Uterus (tissue), 4 donors: Measurements from ENCODE around the gene GIMAP1. TPM values are rescaled to one million over a fixed set of nuclear protein-coding genes. Genes with fewer than 3 reads are reported as not detected.

ENCODE experiments used
- DNase-seq, 2 donors: peaks; one replicate each; pipeline ENCODE4 v3.0.0-alpha.2; 2019 to 2020
- H3K27ac ChIP-seq, 2 donors: fragments of 200-600 bp; sonication (generic); 1 replicate in 1 of 2; 2 replicates in 1 of 2; pipeline ENCODE4 v1.5.1; 2016 to 2018
- H3K27me3 ChIP-seq, 2 donors: fragments of 200-600 bp; sonication (generic); one replicate each; pipeline ENCODE4 v1.5.1; 2018 to 2019; ENCODE audit warnings: control low read depth in 1 of 2
- H3K36me3 ChIP-seq, 2 donors: fragments of 200-600 bp; sonication (generic); one replicate each; pipeline ENCODE4 v1.5.1; 2019; ENCODE audit warnings: control low read depth in 1 of 2
- H3K4me1 ChIP-seq, 2 donors: fragments of 200-600 bp; sonication (generic); one replicate each; pipeline ENCODE4 v1.5.1; 2018 to 2019; ENCODE audit warnings: control low read depth in 1 of 2
- H3K4me3 ChIP-seq, 2 donors: fragments of 200-600 bp; sonication (generic); 1 replicate in 1 of 2; 2 replicates in 1 of 2; pipeline ENCODE4 v1.5.1; 2018 to 2019; ENCODE audit warnings: mild to moderate bottlenecking in 1 of 2
- H3K9me3 ChIP-seq, 2 donors: fragments of 200-600 bp; sonication (generic); one replicate each; pipeline ENCODE4 v1.5.1; 2019; ENCODE audit warnings: control low read depth in 1 of 2
- CTCF ChIP-seq, 4 experiments: fragments of 200-600 bp in 2 of 4; fragments of 450-650 bp in 2 of 4; sonication (generic) in 2 of 4; IDR thresholded peaks; one replicate each; pipeline ENCODE4 v1.5.1; 2016 to 2019; ENCODE audit warnings: antibody characterized with exemption in 4 of 4, mild to moderate bottlenecking in 2 of 4, moderate library complexity in 1 of 4
- POLR2A ChIP-seq, 2 donors: fragments of 450-650 bp; IDR thresholded peaks; one replicate each; pipeline ENCODE4 v1.6.1; 2016; ENCODE audit warnings: antibody characterized with exemption in 2 of 2, mild to moderate bottlenecking in 1 of 2, moderate library complexity in 1 of 2
- intact Hi-C: fragments of 100-400 bp; cut with DNase I; formaldehyde crosslinking; loops from one replicate; pipeline ENCODE4 v1.15.1; 2023; ENCODE audit warnings: low total_unique reads
- total RNA-seq, 4 donors: library from RNA; depleted of rRNA in 3 of 4; stranded (reverse); fragments of >200 nt in 3 of 4; gene quantifications; one replicate each; pipeline versions ENCODE4 v1.1.0 to v1.2.4, GENCODE V29; 2014 to 2023
- donor health status: DM: yes; HTN: yes; CAD: no.

Gene GIMAP1
- total RNA-seq, 4 donors from 2014 or later = 4.0 to 19.1 (median 9.9) TPM

- DNase-seq = no peak
- H3K36me3 ChIP-seq = no peaks in the 10 kb centered on the region
- H3K4me1 ChIP-seq = no peaks in the 10 kb centered on the region
- no peaks in the 10 kb centered on the region for H3K9me3 ChIP-seq
- intact Hi-C loops = no loop called here
- H3K4me3 ChIP-seq = no peak overlapping the region
- no peak overlapping the region for H3K27ac ChIP-seq
- no peak for TF ChIP-seq CTCF (IDR thresholded peaks at IDR 0.05)
- TF ChIP-seq POLR2A (IDR thresholded peaks at IDR 0.05) = no peak
- H3K27me3 ChIP-seq = no peaks in the 10 kb centered on the region
Observed at GRCh38 chr7:150728011-150728410, 11.6 kb downstream of the GIMAP1 start.

GRCh38 chr7:150728609-150729008 is 12.2 kb downstream of the GIMAP1 start:
- TF ChIP-seq POLR2A (IDR thresholded peaks at IDR 0.05) (no peak), CTCF (IDR thresholded peaks at IDR 0.05) (no peak)
- no peaks in the 10 kb centered on the region for H3K9me3 ChIP-seq
- H3K36me3 ChIP-seq = no peaks in the 10 kb centered on the region
- H3K27ac ChIP-seq = no peak overlapping the region
- H3K27me3 ChIP-seq = no peaks in the 10 kb centered on the region
- no peak overlapping the region for H3K4me3 ChIP-seq
- no peak for DNase-seq
- no peaks in the 10 kb centered on the region for H3K4me1 ChIP-seq
- intact Hi-C loops = no loop called here

- Histone ChIP-seq H3K27ac (no peak overlapping the region), H3K4me1 (no peaks in the 10 kb centered on the region), H3K4me3 (no peak overlapping the region), H3K36me3 (no peaks in the 10 kb centered on the region), H3K9me3 (no peaks in the 10 kb centered on the region), H3K27me3 (no peaks in the 10 kb centered on the region)
- no peak for DNase-seq
- intact Hi-C loops = no loop called here
- TF ChIP-seq CTCF (IDR thresholded peaks at IDR 0.05) (no peak), POLR2A (IDR thresholded peaks at IDR 0.05) (no peak)
Observed at GRCh38 chr7:150731916-150732315, 15.5 kb downstream of the GIMAP1 start.

GRCh38 chr7:150732786-150733481 is 16.5 kb downstream of the GIMAP1 start:
- Histone ChIP-seq H3K27me3 (no peaks in the 10 kb centered on the region), H3K27ac (no peak overlapping the region), H3K9me3 (no peaks in the 10 kb centered on the region), H3K4me3 (no peak overlapping the region), H3K4me1 (no peaks in the 10 kb centered on the region), H3K36me3 (no peaks in the 10 kb centered on the region)
- TF ChIP-seq POLR2A (IDR thresholded peaks at IDR 0.05) (no peak), CTCF (IDR thresholded peaks at IDR 0.05) (no peak)
- intact Hi-C loops = no loop called here
- no peak for DNase-seq

- TF ChIP-seq POLR2A (IDR thresholded peaks at IDR 0.05) (no peak), CTCF (IDR thresholded peaks at IDR 0.05) (no peak)
- Histone ChIP-seq H3K4me1 (no peaks in the 10 kb centered on the region), H3K27ac (no peak overlapping the region), H3K9me3 (no peaks in the 10 kb centered on the region), H3K4me3 (no peak overlapping the region), H3K36me3 (no peaks in the 10 kb centered on the region), H3K27me3 (no peaks in the 10 kb centered on the region)
- no peak for DNase-seq
- intact Hi-C loops = no loop called here
Observed at GRCh38 chr7:150733482-150734095, 17.2 kb downstream of the GIMAP1 start.
